H1 (cell line): Measurements from ENCODE around the gene DMXL1. TPM values are rescaled to one million over a fixed set of nuclear protein-coding genes. Genes with fewer than 3 reads are reported as not detected.

ENCODE experiments used
- CTCF ChIA-PET: fragments of 300-600 bp; sonication (Branson Sonifier 250); formaldehyde crosslinking; loops from one replicate; lab custom pipeline; 2021; ENCODE audit not compliant: partially characterized antibody; lab: Charles Lee
- POLR2A ChIA-PET: fragments of 300-600 bp; sonication (Branson Sonifier 250); formaldehyde crosslinking; loops from one replicate; lab custom pipeline; 2021; ENCODE audit warnings: inconsistent platforms; ENCODE audit not compliant: partially characterized antibody; lab: Charles Lee
- DNase-seq, 2 experiments: peaks; one replicate each; pipeline versions ENCODE4 v3.0.0 to v3.0.0-alpha.2; 2010 to 2022; ENCODE audit warnings: low spot score in 2 of 2, low read depth in 1 of 2, mixed read lengths in 1 of 2
- FAIRE-seq: peaks from 2 replicates; lab custom pipeline; 2011; peaks lifted over from hg19 to GRCh38; lab: Jason Lieb, UNC
- H2AFZ ChIP-seq: 2 replicates; pipeline ENCODE4 v1.8.1; 2012; ENCODE audit warnings: low read length, inconsistent platforms
- H2AK5ac ChIP-seq: 2 replicates; pipeline ENCODE4 v1.6.1; 2013; ENCODE audit warnings: low read depth, low read length
- H2BK120ac ChIP-seq: replicated peaks from 2 replicates; pipeline ENCODE3; 2013; ENCODE audit warnings: low read depth, low read length, inconsistent platforms
- H2BK12ac ChIP-seq: 2 replicates; pipeline ENCODE4 v1.6.1; 2013; ENCODE audit warnings: low read depth, low read length
- H2BK15ac ChIP-seq: 2 replicates; pipeline ENCODE4 v1.6.1; 2013; ENCODE audit warnings: low read length
- H2BK20ac ChIP-seq: 2 replicates; pipeline ENCODE4 v1.6.1; 2013; ENCODE audit warnings: low read length
- H2BK5ac ChIP-seq: 2 replicates; pipeline ENCODE4 v1.6.1; 2013; ENCODE audit warnings: low read depth, low read length
- H3K14ac ChIP-seq: 2 replicates; pipeline ENCODE4 v1.6.1; 2013; ENCODE audit warnings: inconsistent platforms; ENCODE audit not compliant: insufficient read length
- H3K18ac ChIP-seq: 2 replicates; pipeline ENCODE4 v1.6.1; 2013; ENCODE audit warnings: low read length; ENCODE audit errors: extremely low read depth
- H3K23ac ChIP-seq: 2 replicates; pipeline ENCODE4 v1.6.1; 2013; ENCODE audit warnings: inconsistent platforms; ENCODE audit not compliant: insufficient read length
- H3K23me2 ChIP-seq: 2 replicates; pipeline ENCODE4 v1.6.1; 2013; ENCODE audit warnings: low read depth, low read length
- H3K27ac ChIP-seq: 2 replicates; pipeline ENCODE4 v1.6.1; 2011; ENCODE audit warnings: low read depth, low read length, inconsistent platforms
- H3K27me3 ChIP-seq, 4 experiments: replicated peaks in 1 of 4; 1 replicate in 1 of 4; 2 replicates in 3 of 4; pipeline versions ENCODE4 v1.6.1 to v1.8.1; 2011 to 2013; ENCODE audit warnings: low read length in 3 of 4, mild to moderate bottlenecking in 3 of 4, inconsistent platforms in 2 of 4, mixed read lengths in 2 of 4, moderate library complexity in 1 of 4; ENCODE audit not compliant: control insufficient read depth in 3 of 4, insufficient read depth in 3 of 4; ENCODE audit errors: extremely low read depth in 1 of 4
- H3K36me3 ChIP-seq, 4 experiments: 2 replicates each; pipeline versions ENCODE4 v1.6.1 to v1.8.1; 2011 to 2013; ENCODE audit warnings: mild to moderate bottlenecking in 4 of 4, low read length in 3 of 4, moderate library complexity in 2 of 4, control low read depth in 1 of 4, inconsistent platforms in 1 of 4; ENCODE audit not compliant: insufficient read depth in 4 of 4, control insufficient read depth in 2 of 4
- H3K4ac ChIP-seq: replicated peaks from 2 replicates; pipeline ENCODE3; 2013; ENCODE audit warnings: low read length, low read depth, mixed read lengths, inconsistent platforms; ENCODE audit not compliant: insufficient read length
- H3K4me1 ChIP-seq, 4 experiments: replicated peaks in 1 of 4; 1 replicate in 1 of 4; 2 replicates in 3 of 4; pipeline versions ENCODE4 v1.6.1 to v1.8.1; 2011 to 2013; ENCODE audit warnings: low read length in 3 of 4, inconsistent platforms in 2 of 4, mixed read lengths in 1 of 4; ENCODE audit not compliant: insufficient read depth in 4 of 4, control insufficient read depth in 3 of 4
- H3K4me2 ChIP-seq, 2 experiments: 2 replicates each; pipeline versions ENCODE4 v1.6.1 to v1.8.1; 2011 to 2013; ENCODE audit warnings: low read depth in 2 of 2, low read length in 2 of 2, control low read depth in 1 of 2, inconsistent platforms in 1 of 2, mild to moderate bottlenecking in 1 of 2; ENCODE audit not compliant: insufficient read depth in 1 of 2
- H3K4me3 ChIP-seq, 4 experiments: fragments of 200-600, 300-600 bp in 1 of 4; sonication (generic), shearing (Covaris generic), sonication (Bioruptor Twin) in 1 of 4; 2 replicates each; pipeline versions ENCODE4 v1.5.1 to v1.8.1; 2011 to 2016; ENCODE audit warnings: low read length in 4 of 4, low read depth in 3 of 4, control low read depth in 2 of 4, inconsistent platforms in 2 of 4, mild to moderate bottlenecking in 2 of 4, mixed read lengths in 1 of 4, moderate library complexity in 1 of 4; ENCODE audit not compliant: insufficient read depth in 2 of 4; ENCODE audit errors: extremely low read depth in 1 of 4
- H3K56ac ChIP-seq: replicated peaks from 2 replicates; pipeline ENCODE3; 2013; ENCODE audit warnings: low read depth, mild to moderate bottlenecking, mixed read lengths, low read length, inconsistent platforms; ENCODE audit not compliant: insufficient read length
- H3K79me1 ChIP-seq: 2 replicates; pipeline ENCODE4 v1.6.1; 2013; ENCODE audit warnings: low read depth, low read length, control low read depth
- H3K79me2 ChIP-seq, 2 experiments: 2 replicates each; pipeline versions ENCODE4 v1.6.1 to v1.8.1; 2012 to 2013; ENCODE audit warnings: low read length in 2 of 2, mild to moderate bottlenecking in 2 of 2, inconsistent platforms in 1 of 2; ENCODE audit not compliant: insufficient read depth in 2 of 2, control insufficient read depth in 1 of 2
- H3K9ac ChIP-seq, 4 experiments: replicated peaks in 1 of 4; 1 replicate in 1 of 4; 2 replicates in 3 of 4; pipeline versions ENCODE4 v1.6.1 to v1.8.1; 2011 to 2013; ENCODE audit warnings: low read depth in 3 of 4, low read length in 3 of 4, control low read depth in 2 of 4, mild to moderate bottlenecking in 2 of 4, moderate library complexity in 2 of 4, inconsistent platforms in 1 of 4; ENCODE audit errors: extremely low read depth in 1 of 4
- H3K9me3 ChIP-seq, 2 experiments: 2 replicates each; pipeline versions ENCODE4 v1.6.1 to v1.8.1; 2012 to 2013; ENCODE audit warnings: mild to moderate bottlenecking in 2 of 2, moderate library complexity in 2 of 2, control low read depth in 1 of 2, inconsistent platforms in 1 of 2, low read depth in 1 of 2, low read length in 1 of 2, mixed read lengths in 1 of 2; ENCODE audit not compliant: insufficient read depth in 2 of 2
- H4K20me1 ChIP-seq, 2 experiments: replicated peaks in 1 of 2; 2 replicates each; pipeline versions ENCODE3 to v1.8.1; 2011 to 2013; ENCODE audit warnings: inconsistent platforms in 2 of 2, low read length in 2 of 2, mild to moderate bottlenecking in 1 of 2; ENCODE audit not compliant: insufficient read depth in 2 of 2, control insufficient read depth in 1 of 2
- H4K5ac ChIP-seq: 2 replicates; pipeline ENCODE4 v1.6.1; 2013; ENCODE audit warnings: low read length, low read depth, mixed read lengths, inconsistent platforms; ENCODE audit not compliant: insufficient read length
- H4K8ac ChIP-seq: 2 replicates; pipeline ENCODE4 v1.8.0; 2013; ENCODE audit warnings: mild to moderate bottlenecking, moderate library complexity, low read length, inconsistent platforms; ENCODE audit not compliant: insufficient read depth; ENCODE audit errors: extremely low read depth
- H4K91ac ChIP-seq: replicated peaks from 2 replicates; pipeline ENCODE3; 2013; ENCODE audit warnings: low read length, mixed read lengths, inconsistent platforms; ENCODE audit not compliant: insufficient read length
- CHD1 ChIP-seq: IDR thresholded peaks from 2 replicates; pipeline ENCODE4 v1.6.1; 2012; ENCODE audit warnings: low read depth, low read length, improper control_type of control experiment
- E2F6 ChIP-seq: IDR thresholded peaks from 2 replicates; pipeline ENCODE4 v1.6.1; 2012; ENCODE audit warnings: inconsistent platforms
- EP300 ChIP-seq, 2 experiments: IDR thresholded peaks; 1 replicate in 1 of 2; 2 replicates in 1 of 2; pipeline ENCODE4 v1.6.1; 2011 to 2012; ENCODE audit warnings: low read depth in 2 of 2, low read length in 2 of 2, mild to moderate bottlenecking in 2 of 2, borderline replicate concordance in 1 of 2, inconsistent platforms in 1 of 2, moderate library complexity in 1 of 2
- EZH2 ChIP-seq: fragments of 200-600 bp; sonication (generic); IDR thresholded peaks from 2 replicates; pipeline ENCODE4 v1.7.1; 2012; ENCODE audit warnings: low read depth, mild to moderate bottlenecking, moderate library complexity, low read length, inconsistent platforms; ENCODE audit not compliant: severe bottlenecking
- FOSL1 ChIP-seq: IDR thresholded peaks from 2 replicates; pipeline ENCODE4 v1.6.1; 2011; ENCODE audit warnings: mild to moderate bottlenecking, low read depth, low read length, moderate library complexity; ENCODE audit not compliant: insufficient read depth
- JUN ChIP-seq: IDR thresholded peaks from 2 replicates; pipeline ENCODE4 v1.6.1; 2011; ENCODE audit warnings: low read depth, mild to moderate bottlenecking, improper control_type of control experiment, low read length
- NRF1 ChIP-seq: IDR thresholded peaks from 2 replicates; pipeline ENCODE4 v1.6.1; 2011; ENCODE audit warnings: mild to moderate bottlenecking, low read depth, low read length, improper control_type of control experiment
- POLR2AphosphoS5 ChIP-seq: IDR thresholded peaks from 2 replicates; pipeline ENCODE4 v1.6.1; 2011; ENCODE audit warnings: low read depth, low read length
- RBBP5 ChIP-seq: IDR thresholded peaks from 2 replicates; pipeline ENCODE4 v1.7.1; 2012; ENCODE audit warnings: low read depth, mild to moderate bottlenecking, inconsistent platforms, low read length, moderate library complexity, borderline replicate concordance
- RFX5 ChIP-seq: IDR thresholded peaks from 2 replicates; pipeline ENCODE4 v1.6.1; 2011; ENCODE audit warnings: low read depth, low read length, improper control_type of control experiment, borderline replicate concordance
- RXRA ChIP-seq: IDR thresholded peaks from 2 replicates; pipeline ENCODE4 v1.6.1; 2011; ENCODE audit warnings: low read depth, mild to moderate bottlenecking, low read length, moderate library complexity; ENCODE audit not compliant: insufficient read depth
- SUZ12 ChIP-seq: fragments of 200-600 bp; sonication (generic); IDR thresholded peaks from 2 replicates; pipeline ENCODE4 v1.6.1; 2012; ENCODE audit warnings: mild to moderate bottlenecking, inconsistent platforms, low read length, moderate library complexity, mixed read lengths
- TAF7 ChIP-seq: optimal IDR thresholded peaks from 2 replicates; pipeline ENCODE3; 2011; ENCODE audit warnings: low read depth, mild to moderate bottlenecking, inconsistent platforms, low read length, moderate library complexity, borderline replicate concordance
- WGBS, 2 experiments: shearing (Covaris generic) in 1 of 2; methylation state at CpG; one replicate each; pipeline versions ENCODE4 v1.1.6 to v1.1.7; 2013 to 2015; ENCODE audit warnings: low lambda C conversion rate in 2 of 2, mixed read lengths in 2 of 2, inconsistent platforms in 1 of 2, low coverage in 1 of 2, missing lambda C conversion rate in 1 of 2; ENCODE audit not compliant: insufficient replicate concordance in 2 of 2, insufficient coverage in 1 of 2, insufficient read length in 1 of 2; ENCODE audit errors: extremely low coverage in 1 of 2, missing lambda C conversion rate in 1 of 2; 5-methylcytosine and 5-hydroxymethylcytosine counted together
- polyA plus RNA-seq, 7 experiments: library from polyadenylated mRNA; depleted of rRNA in 3 of 7; stranded (reverse) in 5 of 7; unstranded in 2 of 7; fragments of >200 nt in 5 of 7; fragments of 200-250 nt in 2 of 7; gene quantifications; 1 replicate in 5 of 7; 2 replicates in 1 of 7; 4 replicates in 1 of 7; pipeline versions ENCODE4 v1.2.1 to v1.2.3, GENCODE V29; 2011 to 2013; ENCODE audit warnings: missing spikeins in 2 of 7, mixed read lengths in 2 of 7
- total RNA-seq: library from RNA; stranded (reverse); fragmentation: NEBNext Ultra II Directional; extraction: Animal tissue kit (Norgen Biotek cat#: 25700); gene quantifications from 2 replicates; pipeline ENCODE4 v1.2.1, GENCODE V29; 2021

Gene DMXL1
- total and polyA plus RNA-seq, 2 of the 8 experiments (the other 6 are each of a cell fraction or from before 2014, with no cell fraction given): 10.1 to 43.9 TPM

- H4K91ac ChIP-seq: no peak overlapping the region
- H3K4ac ChIP-seq: no peak overlapping the region
- CTCF ChIA-PET: interaction anchor here (0.6 to 1.7 kb wide), 10 partner anchors 11 to 303 kb away, joined by 3 to 10 read pairs (median 4); no protein-coding TSS in a partner anchor
- no peak overlapping the region for H4K5ac ChIP-seq
- no peaks in the 10 kb centered on the region for H4K20me1 ChIP-seq
- no peak overlapping the region for H3K4me3 ChIP-seq
- H4K8ac ChIP-seq: no peak overlapping the region
- H2BK120ac ChIP-seq: no peak overlapping the region
- no peak for DNase-seq
- 88% methylated on average over 2 of the region's 2 CpGs; no CpG with 5 or more reads in 1 of the 2 experiments for WGBS, 2 experiments
- H2AFZ ChIP-seq: no peak overlapping the region
- H3K23me2 ChIP-seq: no peaks in the 10 kb centered on the region; the same call in 1 of the 2 replicates
- no peak overlapping the region for H2BK5ac ChIP-seq
- H3K9me3 ChIP-seq: no peaks in the 10 kb centered on the region
- 0 out of 2 replicates have a peak overlapping the region, but pooled peaks have one; percentile 4 for H2AK5ac ChIP-seq
- H2BK15ac ChIP-seq: no peak overlapping the region
- no peak overlapping the region for H3K27ac ChIP-seq
- H3K27me3 ChIP-seq: no peaks in the 10 kb centered on the region
- POLR2A ChIA-PET: interaction anchor here (1.1 kb wide), 1 partner anchor 22 kb away, joined by 4 read pairs; no protein-coding TSS in a partner anchor
- no peak overlapping the region for H3K18ac ChIP-seq
- H3K36me3 ChIP-seq: no peaks in the 10 kb centered on the region
- no peak overlapping the region; a peak in 1 of 7 replicates for H3K9ac ChIP-seq
- no peaks in the 10 kb centered on the region; the same call in 1 of the 2 replicates for H3K79me1 ChIP-seq
- no peak overlapping the region for H3K14ac ChIP-seq
- peaks cover 0 to 8% (median 4%) of the 10 kb centered on the region in 4 experiments; a peak in 4 of 7 replicates for H3K4me1 ChIP-seq
- H2BK20ac ChIP-seq: no peak overlapping the region
- no peak for FAIRE-seq
- H3K56ac ChIP-seq: no peak overlapping the region
- H3K4me2 ChIP-seq: no peak overlapping the region; a peak in 1 of 4 replicates
- H3K79me2 ChIP-seq: peaks cover 0 to 2% of the 10 kb centered on the region in 2 experiments; a peak in 2 of 4 replicates
- H3K23ac ChIP-seq: no peak overlapping the region
- no peak overlapping the region for H2BK12ac ChIP-seq
- TF ChIP-seq TAF7 (no peak), POLR2AphosphoS5 (no peak), EZH2 (no peak), RBBP5 (no peak), FOSL1 (no peak), E2F6 (no peak), NRF1 (no peak), RFX5 (no peak), EP300 (IDR thresholded peaks at IDR 0.05; ENCODE audit: borderline replicate concordance in 1 of 2, low read depth in 2 of 2, low read length in 2 of 2) (no peak), RXRA (no peak), SUZ12 (no peak), CHD1 (no peak), JUN (no peak)
These were observed 219.7 kb downstream of the DMXL1 start for GRCh38 chr5:119290607-119291006.
